LNCaP clone FGC (cell line): ENCODE measurements around the gene ZNF687.

ENCODE experiments used
- DNase-seq: peaks from one replicate; pipeline ENCODE4 v3.0.0-alpha.2; 2011; ENCODE audit warnings: low read depth
- H3K4me3 ChIP-seq: 2 replicates; pipeline ENCODE4 v1.5.1; 2011; ENCODE audit warnings: mild to moderate bottlenecking, low read depth, low read length, control low read depth
- TF ChIP-seq, protein P1 (sequence below): IDR thresholded peaks from 2 replicates; pipeline ENCODE4 v1.5.1; 2012; ENCODE audit warnings: mild to moderate bottlenecking; ENCODE audit not compliant: control insufficient read depth, insufficient read depth; ENCODE audit errors: extremely low read depth

The ZNF687 gene

DNA sequence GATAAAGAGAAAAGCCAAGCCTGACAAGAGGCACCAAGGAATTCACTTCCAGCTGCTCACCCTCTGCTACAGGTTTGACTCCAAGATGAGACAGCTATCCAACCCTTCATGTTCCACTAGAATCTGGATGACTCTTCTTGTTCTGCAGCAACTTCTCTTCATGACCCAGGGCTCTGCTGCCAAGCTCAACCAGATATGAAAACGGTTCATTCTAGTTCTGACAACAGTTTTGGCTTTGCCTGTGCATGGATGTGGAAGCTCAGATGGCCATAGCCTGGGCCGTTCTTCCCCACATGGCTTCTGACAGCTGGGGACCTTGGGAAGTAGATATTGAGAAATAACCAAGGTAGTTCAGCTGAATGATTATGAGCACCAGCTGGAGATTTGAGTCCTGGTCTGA is 31.4 kb downstream of the ZNF687 start:
- no peak for DNase-seq
- TF ChIP-seq, protein P1, sequence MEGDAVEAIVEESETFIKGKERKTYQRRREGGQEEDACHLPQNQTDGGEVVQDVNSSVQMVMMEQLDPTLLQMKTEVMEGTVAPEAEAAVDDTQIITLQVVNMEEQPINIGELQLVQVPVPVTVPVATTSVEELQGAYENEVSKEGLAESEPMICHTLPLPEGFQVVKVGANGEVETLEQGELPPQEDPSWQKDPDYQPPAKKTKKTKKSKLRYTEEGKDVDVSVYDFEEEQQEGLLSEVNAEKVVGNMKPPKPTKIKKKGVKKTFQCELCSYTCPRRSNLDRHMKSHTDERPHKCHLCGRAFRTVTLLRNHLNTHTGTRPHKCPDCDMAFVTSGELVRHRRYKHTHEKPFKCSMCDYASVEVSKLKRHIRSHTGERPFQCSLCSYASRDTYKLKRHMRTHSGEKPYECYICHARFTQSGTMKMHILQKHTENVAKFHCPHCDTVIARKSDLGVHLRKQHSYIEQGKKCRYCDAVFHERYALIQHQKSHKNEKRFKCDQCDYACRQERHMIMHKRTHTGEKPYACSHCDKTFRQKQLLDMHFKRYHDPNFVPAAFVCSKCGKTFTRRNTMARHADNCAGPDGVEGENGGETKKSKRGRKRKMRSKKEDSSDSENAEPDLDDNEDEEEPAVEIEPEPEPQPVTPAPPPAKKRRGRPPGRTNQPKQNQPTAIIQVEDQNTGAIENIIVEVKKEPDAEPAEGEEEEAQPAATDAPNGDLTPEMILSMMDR, result no peak
- no peak overlapping the region for H3K4me3 ChIP-seq

DNA sequence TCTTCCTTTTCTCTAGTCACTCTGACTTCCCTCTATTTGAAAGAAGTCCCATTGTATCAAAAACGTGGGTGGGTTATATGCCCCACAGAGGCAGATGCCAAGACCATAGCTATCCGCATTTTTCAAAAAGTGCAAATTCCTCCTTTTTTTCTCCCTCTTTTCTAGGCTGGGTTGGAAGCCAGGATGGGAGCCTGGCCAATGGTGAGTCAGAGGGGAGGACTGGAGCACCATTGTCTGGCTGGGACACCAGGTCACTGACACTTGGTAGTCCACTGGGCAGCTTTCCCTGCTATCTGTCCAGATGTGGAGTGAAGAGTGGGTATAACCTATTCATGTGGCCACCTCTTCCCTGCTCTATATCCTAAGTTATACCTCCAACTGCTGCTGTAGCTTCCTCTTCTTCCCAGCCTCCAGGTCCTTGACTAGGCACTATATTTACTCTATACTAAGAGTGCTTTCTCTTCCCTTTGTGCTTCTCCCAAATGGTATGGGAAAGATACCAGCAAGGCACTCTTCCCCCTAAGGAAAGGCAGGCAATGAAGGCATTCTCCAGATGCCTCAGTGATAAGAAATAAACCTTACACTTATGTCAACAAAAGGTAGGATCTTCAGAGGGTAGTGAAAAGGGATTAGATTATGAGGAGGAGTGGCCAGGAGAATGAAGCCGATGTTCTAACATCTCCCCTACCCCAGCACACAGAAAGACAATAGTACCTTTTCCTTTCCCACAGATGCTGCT is 32.2 kb downstream of the ZNF687 start:
- H3K4me3 ChIP-seq, result no peak overlapping the region
- TF ChIP-seq, protein P1, result no peak
- DNase-seq, result no peak

DNA sequence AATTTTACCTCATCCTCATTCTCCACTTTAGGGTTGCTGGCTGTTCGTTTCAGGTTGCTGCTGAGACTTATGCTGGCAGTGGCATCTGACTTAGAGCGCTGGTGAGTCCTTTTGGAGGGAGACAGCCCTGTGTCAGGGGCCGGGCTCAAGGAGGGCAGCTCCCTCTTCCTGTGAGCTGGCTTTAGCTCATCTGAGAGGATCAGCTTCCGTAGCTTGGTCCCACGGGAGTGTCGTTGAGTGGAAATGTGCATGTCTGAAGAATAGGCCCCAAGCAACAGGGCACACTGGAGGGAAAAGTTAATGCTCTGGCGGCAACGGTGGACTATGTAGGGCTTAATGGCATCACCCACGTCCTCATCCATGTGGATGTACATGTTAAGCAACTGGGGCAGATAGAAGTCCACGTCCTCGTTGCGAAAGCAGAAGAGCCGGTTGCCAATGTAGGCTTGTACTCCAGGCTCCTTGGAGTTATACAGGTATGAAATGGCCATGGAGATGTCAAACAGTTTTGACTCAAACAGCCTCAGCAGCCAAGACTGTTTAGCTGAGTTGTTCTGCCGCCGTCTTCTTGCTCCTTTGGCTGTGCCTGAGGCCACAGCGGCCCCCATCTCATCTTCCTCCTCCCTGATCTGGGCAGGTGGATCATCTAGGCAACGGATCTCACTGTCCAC is 33.6 kb downstream of the ZNF687 start:
- DNase-seq, result no peak
- TF ChIP-seq, protein P1, result no peak
- no peak overlapping the region for H3K4me3 ChIP-seq

DNA sequence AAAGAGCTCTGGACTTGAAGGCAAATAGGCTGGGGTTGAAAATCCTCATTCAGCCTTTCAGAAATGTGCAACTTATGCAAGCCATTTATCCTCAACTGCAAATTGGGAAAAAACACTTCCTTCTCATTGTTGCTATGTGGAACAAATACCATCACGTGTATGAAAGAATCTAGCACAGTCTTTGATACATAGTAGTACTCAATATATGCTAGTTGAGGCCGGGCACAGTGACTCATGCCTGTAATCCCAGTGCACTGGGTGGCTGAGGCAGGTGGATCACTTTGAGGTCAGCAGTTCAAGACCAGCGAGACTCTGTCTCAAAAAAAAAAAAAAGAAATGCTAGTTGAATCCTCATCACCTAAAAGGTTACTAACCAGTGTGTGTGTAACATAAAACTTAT is 36.9 kb downstream of the ZNF687 start:
- no peak for DNase-seq
- TF ChIP-seq, protein P1, result no peak

DNA sequence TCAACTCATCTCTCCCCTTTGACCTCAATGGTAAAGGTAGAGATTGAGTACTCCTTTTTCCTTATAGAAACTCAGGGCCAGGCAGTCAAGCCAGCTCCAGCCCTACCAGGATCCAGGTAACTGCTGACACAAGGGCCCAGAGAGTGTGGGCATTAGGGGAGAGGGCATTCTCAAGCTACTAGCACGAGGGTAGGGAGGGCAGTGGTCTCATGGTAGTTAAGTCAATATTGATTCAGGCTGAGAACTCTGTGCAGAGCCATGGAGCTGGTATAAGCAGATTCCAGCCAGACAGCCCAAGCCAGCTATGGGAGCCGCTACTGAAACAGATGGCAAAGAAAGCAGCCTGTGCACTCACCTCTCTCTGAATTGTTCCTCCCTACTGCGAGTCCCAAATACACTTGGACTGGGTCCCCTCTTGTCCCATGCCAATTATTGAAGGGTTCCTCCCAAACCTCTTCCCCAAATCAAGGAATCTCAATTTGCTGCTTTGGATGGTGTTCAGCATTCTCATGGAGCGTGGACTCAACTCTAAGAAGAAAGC is 42.4 kb downstream of the ZNF687 start:
- TF ChIP-seq, protein P1, result no peak
- no peak for DNase-seq
- H3K4me3 ChIP-seq, result no peak overlapping the region

More for the DNA sequence above, 36.9 kb downstream of the ZNF687 start:
- H3K4me3 ChIP-seq, result no peak overlapping the region

DNA sequence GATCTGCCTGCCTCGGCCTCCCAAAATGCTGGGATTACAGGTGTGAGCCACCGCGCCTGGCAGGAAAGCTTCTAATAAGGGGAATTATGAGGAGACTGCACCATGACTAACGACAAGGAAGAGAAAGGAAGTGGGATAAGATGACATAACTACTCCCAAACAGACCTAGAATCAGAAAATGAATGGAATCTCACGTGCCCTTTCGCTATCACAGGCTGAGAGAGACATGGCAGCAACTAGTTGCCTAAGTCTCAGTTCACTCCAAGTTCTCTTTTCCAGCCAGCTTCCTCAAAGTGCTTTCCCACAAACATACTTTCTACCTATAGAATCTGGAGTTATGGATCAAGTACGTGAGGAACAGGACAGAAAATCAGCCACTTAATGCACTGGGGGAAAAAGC is 43.1 kb downstream of the ZNF687 start:
- TF ChIP-seq, protein P1, result no peak
- no peak for DNase-seq
- no peak overlapping the region for H3K4me3 ChIP-seq
